WI38 (cell line): ENCODE data around the gene LCAT.

Source experiments
- H3K4me3 ChIP-seq: 2 replicates; pipeline ENCODE4 v1.5.1; 2011; ENCODE audit warnings: low read depth, mild to moderate bottlenecking, control low read depth, low read length
- CTCF ChIP-seq: IDR thresholded peaks from 2 replicates; pipeline ENCODE4 v1.5.1; 2012; ENCODE audit warnings: low read depth, mild to moderate bottlenecking, control low read depth, low read length

The LCAT gene

GRCh38 chr16:67987460-67988160 is 43.7 kb upstream of the LCAT start:
- TF ChIP-seq CTCF: no peak

GRCh38 chr16:67986949-67987348 is 43.0 kb upstream of the LCAT start:
- no peak overlapping the region for H3K4me3 ChIP-seq
- no peak for TF ChIP-seq CTCF

More at GRCh38 chr16:67987460-67988160, 43.7 kb upstream of the LCAT start:
- no peak overlapping the region for H3K4me3 ChIP-seq

- TF ChIP-seq CTCF: no peak
- H3K4me3 ChIP-seq: no peak overlapping the region
Measured at GRCh38 chr16:67982011-67982696, 38.2 kb upstream of the LCAT start.

- no peak within 1 kb of the TSS for H3K4me3 ChIP-seq
- TF ChIP-seq CTCF: no peak
Measured at GRCh38 chr16:67979955-67980678, 36.2 kb upstream of the LCAT start, which contains the start of gene DPEP3. DPEP3 (minus strand) TSS chr16:67980499; CDS start chr16:67980380, 119 bp downstream.

GRCh38 chr16:67977469-67978227 is 33.7 kb upstream of the LCAT start:
- H3K4me3 ChIP-seq: no peak overlapping the region
- TF ChIP-seq CTCF: no peak

GRCh38 chr16:67977005-67977404 is 33.1 kb upstream of the LCAT start:
- H3K4me3 ChIP-seq: no peak overlapping the region
- TF ChIP-seq CTCF: no peak
